ENCODE measurements around the gene CLPTM1.
"Not testable (repeated sequence)": the region's sequence is repeated elsewhere in the genome, so short reads cannot be mapped to it uniquely, and the experiment has no call there.

CLPTM1 gene

GRCh38 chr19:44969437-44969836 is 14.3 kb downstream of the CLPTM1 start:
- no peaks in the 10 kb centered on the region for H3K4me1 ChIP-seq (ENCODE audit: control insufficient read depth in 2 of 2, insufficient read depth in 1 of 2, low read depth in 1 of 2, low read length in 2 of 2)
- no peak overlapping the region for H3K4me2 ChIP-seq (ENCODE audit: insufficient read depth, low read length, poor library complexity, severe bottlenecking)
- H2BK120ac ChIP-seq (ENCODE audit: low read depth, low read length), result no peak overlapping the region
- no peak overlapping the region for H3K4me3 ChIP-seq (ENCODE audit: low read length in 2 of 2)
- H2AFZ ChIP-seq (ENCODE audit: low read length), result no peak overlapping the region
- H3K79me1 ChIP-seq (ENCODE audit: low read depth, low read length), result no peaks in the 10 kb centered on the region
- no peak overlapping the region for H2BK12ac ChIP-seq (ENCODE audit: low read length)
- H3K18ac ChIP-seq (ENCODE audit: low read length), result no peak overlapping the region
- H4K91ac ChIP-seq (ENCODE audit: low read depth, low read length, poor library complexity), result no peak overlapping the region
- H3K9me3 ChIP-seq (replicated peaks in 1 of 2; ENCODE audit: control insufficient read depth in 2 of 2, insufficient read depth in 1 of 2, low read depth in 1 of 2, low read length in 2 of 2), result no peaks in the 10 kb centered on the region
- no peak overlapping the region for H2AK5ac ChIP-seq (ENCODE audit: low read depth, low read length)
- H3K14ac ChIP-seq (ENCODE audit: low read length), result no peak overlapping the region
- no peak overlapping the region for H3K4ac ChIP-seq (ENCODE audit: low read length)
- WGBS, 2 donors (ENCODE audit: extremely low coverage in 2 of 2, insufficient read length in 2 of 2, insufficient replicate concordance in 1 of 2), result no CpG with 5 or more reads among the region's 5 CpGs
- H3K27me3 ChIP-seq (ENCODE audit: control insufficient read depth in 3 of 3, insufficient read depth in 3 of 3, low read depth in 1 of 3, low read length in 3 of 3), result no peaks in the 10 kb centered on the region
- no peak overlapping the region for H4K8ac ChIP-seq (ENCODE audit: low read depth, low read length)
- H2BK5ac ChIP-seq (ENCODE audit: low read length), result no peak overlapping the region
- H2BK15ac ChIP-seq (ENCODE audit: low read length), result no peak overlapping the region
- H3K23ac ChIP-seq (ENCODE audit: low read depth, low read length, poor library complexity), result no peak overlapping the region
- no peak overlapping the region for H3K27ac ChIP-seq (replicated peaks; ENCODE audit: low read length)
- no peak overlapping the region for H3K9ac ChIP-seq (ENCODE audit: low read depth, low read length, poor library complexity)
- DNase-seq (ENCODE audit: low spot score), result no peak
- peaks cover 18 to 58% of the 10 kb centered on the region in 2 donors for H3K36me3 ChIP-seq (replicated peaks in 1 of 2; ENCODE audit: control insufficient read depth in 2 of 2, insufficient read depth in 2 of 2, low read length in 2 of 2)

GRCh38 chr19:44971451-44971850 is 16.3 kb downstream of the CLPTM1 start:
- H3K36me3 ChIP-seq (replicated peaks in 1 of 2; ENCODE audit: control insufficient read depth in 2 of 2, insufficient read depth in 2 of 2, low read length in 2 of 2), result peaks cover 25 to 68% of the 10 kb centered on the region in 2 donors
- not testable (repeated sequence) for H3K4ac ChIP-seq (ENCODE audit: low read length); H4K8ac ChIP-seq (ENCODE audit: low read depth, low read length); H2BK120ac ChIP-seq (ENCODE audit: low read depth, low read length); H3K27me3 ChIP-seq (ENCODE audit: control insufficient read depth in 3 of 3, insufficient read depth in 3 of 3, low read depth in 1 of 3, low read length in 3 of 3); H2AK5ac ChIP-seq (ENCODE audit: low read depth, low read length); H2BK15ac ChIP-seq (ENCODE audit: low read length); H3K79me1 ChIP-seq (ENCODE audit: low read depth, low read length); H2BK12ac ChIP-seq (ENCODE audit: low read length); H3K4me1 ChIP-seq (ENCODE audit: control insufficient read depth in 2 of 2, insufficient read depth in 1 of 2, low read depth in 1 of 2, low read length in 2 of 2); DNase-seq (ENCODE audit: low spot score); H3K9me3 ChIP-seq (replicated peaks in 1 of 2; ENCODE audit: control insufficient read depth in 2 of 2, insufficient read depth in 1 of 2, low read depth in 1 of 2, low read length in 2 of 2); H3K14ac ChIP-seq (ENCODE audit: low read length); H4K91ac ChIP-seq (ENCODE audit: low read depth, low read length, poor library complexity); H3K18ac ChIP-seq (ENCODE audit: low read length); H3K4me2 ChIP-seq (ENCODE audit: insufficient read depth, low read length, poor library complexity, severe bottlenecking); H3K27ac ChIP-seq (replicated peaks; ENCODE audit: low read length); H3K4me3 ChIP-seq (ENCODE audit: low read length in 2 of 2); H3K23ac ChIP-seq (ENCODE audit: low read depth, low read length, poor library complexity); H2AFZ ChIP-seq (ENCODE audit: low read length); H3K9ac ChIP-seq (ENCODE audit: low read depth, low read length, poor library complexity); H2BK5ac ChIP-seq (ENCODE audit: low read length)
- no CpG with 5 or more reads among the region's 6 CpGs for WGBS, 2 donors (ENCODE audit: extremely low coverage in 2 of 2, insufficient read length in 2 of 2, insufficient replicate concordance in 1 of 2)

DNA sequence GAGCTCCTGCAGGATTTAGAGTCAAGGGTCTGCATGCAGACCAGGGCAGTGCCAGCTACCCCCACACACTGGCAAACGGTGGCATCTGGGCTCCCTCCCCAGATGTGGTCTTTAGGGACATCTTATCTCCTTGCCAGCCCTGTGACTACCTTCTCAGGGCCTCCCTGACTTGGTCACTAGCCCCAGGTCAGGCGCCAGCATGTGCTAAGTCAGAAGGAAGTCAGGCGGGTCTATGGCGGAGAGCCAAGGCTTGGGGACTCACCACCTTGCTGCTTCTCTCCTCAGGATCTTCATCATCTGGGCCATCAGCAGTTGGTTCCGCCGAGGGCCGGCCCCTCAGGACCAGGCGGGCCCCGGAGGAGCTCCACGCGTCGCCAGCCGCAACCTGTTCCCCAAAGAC is 17.6 kb downstream of the CLPTM1 start:
- H4K91ac ChIP-seq (ENCODE audit: low read depth, low read length, poor library complexity), result no peak overlapping the region
- no peaks in the 10 kb centered on the region for H3K27me3 ChIP-seq (ENCODE audit: control insufficient read depth in 3 of 3, insufficient read depth in 3 of 3, low read depth in 1 of 3, low read length in 3 of 3)
- H3K79me1 ChIP-seq (ENCODE audit: low read depth, low read length), result no peaks in the 10 kb centered on the region
- no peak overlapping the region for H2BK15ac ChIP-seq (ENCODE audit: low read length)
- no peak overlapping the region for H2BK12ac ChIP-seq (ENCODE audit: low read length)
- no peaks in the 10 kb centered on the region for H3K9me3 ChIP-seq (replicated peaks in 1 of 2; ENCODE audit: control insufficient read depth in 2 of 2, insufficient read depth in 1 of 2, low read depth in 1 of 2, low read length in 2 of 2)
- H4K8ac ChIP-seq (ENCODE audit: low read depth, low read length), result no peak overlapping the region
- no peaks in the 10 kb centered on the region for H3K4me1 ChIP-seq (ENCODE audit: control insufficient read depth in 2 of 2, insufficient read depth in 1 of 2, low read depth in 1 of 2, low read length in 2 of 2)
- no peak overlapping the region for H3K4me2 ChIP-seq (ENCODE audit: insufficient read depth, low read length, poor library complexity, severe bottlenecking)
- no peak overlapping the region for H3K9ac ChIP-seq (ENCODE audit: low read depth, low read length, poor library complexity)
- H2AK5ac ChIP-seq (ENCODE audit: low read depth, low read length), result no peak overlapping the region
- no peak overlapping the region for H2AFZ ChIP-seq (ENCODE audit: low read length)
- peaks cover 36 to 72% of the 10 kb centered on the region in 2 donors for H3K36me3 ChIP-seq (replicated peaks in 1 of 2; ENCODE audit: control insufficient read depth in 2 of 2, insufficient read depth in 2 of 2, low read length in 2 of 2)
- no peak overlapping the region for H3K23ac ChIP-seq (ENCODE audit: low read depth, low read length, poor library complexity)
- H3K14ac ChIP-seq (ENCODE audit: low read length), result no peak overlapping the region
- no CpG with 5 or more reads among the region's 13 CpGs for WGBS, 2 donors (ENCODE audit: extremely low coverage in 2 of 2, insufficient read length in 2 of 2, insufficient replicate concordance in 1 of 2)
- H3K4ac ChIP-seq (ENCODE audit: low read length), result no peak overlapping the region
- H3K18ac ChIP-seq (ENCODE audit: low read length), result no peak overlapping the region
- no peak overlapping the region for H2BK5ac ChIP-seq (ENCODE audit: low read length)
- no peak for DNase-seq (ENCODE audit: low spot score)
- no peak overlapping the region for H3K27ac ChIP-seq (replicated peaks; ENCODE audit: low read length)
- no peak overlapping the region for H2BK120ac ChIP-seq (ENCODE audit: low read depth, low read length)
- H3K4me3 ChIP-seq (ENCODE audit: low read length in 2 of 2), result no peak overlapping the region

DNA sequence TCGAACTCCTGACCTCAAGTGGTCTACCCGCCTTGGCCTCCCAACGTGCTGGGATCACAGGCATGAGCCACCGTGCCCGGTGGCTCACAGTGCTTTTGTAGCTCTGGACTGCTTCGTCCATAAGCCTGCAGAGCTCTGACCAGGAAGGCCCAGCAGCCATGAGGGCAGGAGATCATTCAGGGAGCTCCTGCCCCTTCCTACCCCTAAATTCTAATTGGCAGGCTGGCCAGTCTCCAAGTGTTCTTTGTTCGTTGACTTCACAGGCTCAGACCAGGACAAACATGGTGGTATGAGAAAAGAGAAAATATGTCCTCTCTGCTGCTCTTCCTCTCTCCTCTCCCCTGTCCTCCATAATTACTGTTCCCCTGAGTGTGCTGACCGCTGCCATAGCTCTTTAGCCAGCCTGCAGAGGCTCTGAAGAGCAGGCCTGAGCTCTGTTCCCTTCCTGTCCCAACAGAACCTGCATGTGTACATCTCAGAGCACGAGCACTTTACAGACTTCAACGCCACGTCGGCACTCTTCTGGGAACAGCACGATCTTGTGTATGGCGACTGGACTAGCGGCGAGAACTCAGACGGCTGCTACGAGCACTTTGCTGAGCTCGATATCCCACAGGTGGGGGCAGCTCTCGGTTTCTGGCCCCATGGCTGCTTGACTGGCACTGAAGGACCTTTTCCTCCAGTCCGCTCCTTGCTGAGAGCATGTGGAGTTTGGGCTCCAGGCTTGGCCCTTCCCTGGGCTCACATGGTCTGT is 19.0 kb downstream of the CLPTM1 start:
- no peak overlapping the region for H4K91ac ChIP-seq (ENCODE audit: low read depth, low read length, poor library complexity)
- H3K36me3 ChIP-seq (replicated peaks in 1 of 2; ENCODE audit: control insufficient read depth in 2 of 2, insufficient read depth in 2 of 2, low read length in 2 of 2), result peaks cover 40 to 72% of the 10 kb centered on the region in 2 donors
- DNase-seq (ENCODE audit: low spot score), result no peak
- no peak overlapping the region for H3K9ac ChIP-seq (ENCODE audit: low read depth, low read length, poor library complexity)
- H3K4ac ChIP-seq (ENCODE audit: low read length), result no peak overlapping the region
- no peaks in the 10 kb centered on the region for H3K9me3 ChIP-seq (replicated peaks in 1 of 2; ENCODE audit: control insufficient read depth in 2 of 2, insufficient read depth in 1 of 2, low read depth in 1 of 2, low read length in 2 of 2)
- no peaks in the 10 kb centered on the region for H3K79me1 ChIP-seq (ENCODE audit: low read depth, low read length)
- H2AFZ ChIP-seq (ENCODE audit: low read length), result no peak overlapping the region
- no peak overlapping the region for H3K18ac ChIP-seq (ENCODE audit: low read length)
- H3K4me1 ChIP-seq (ENCODE audit: control insufficient read depth in 2 of 2, insufficient read depth in 1 of 2, low read depth in 1 of 2, low read length in 2 of 2), result no peaks in the 10 kb centered on the region
- H4K8ac ChIP-seq (ENCODE audit: low read depth, low read length), result no peak overlapping the region
- no peak overlapping the region for H2AK5ac ChIP-seq (ENCODE audit: low read depth, low read length)
- H2BK5ac ChIP-seq (ENCODE audit: low read length), result no peak overlapping the region
- no peak overlapping the region for H2BK12ac ChIP-seq (ENCODE audit: low read length)
- WGBS, 2 donors (ENCODE audit: extremely low coverage in 2 of 2, insufficient read length in 2 of 2, insufficient replicate concordance in 1 of 2), result no CpG with 5 or more reads among the region's 21 CpGs
- H2BK15ac ChIP-seq (ENCODE audit: low read length), result no peak overlapping the region
- H3K27ac ChIP-seq (replicated peaks; ENCODE audit: low read length), result no peak overlapping the region
- H3K4me3 ChIP-seq (ENCODE audit: low read length in 2 of 2), result no peak overlapping the region
- H3K23ac ChIP-seq (ENCODE audit: low read depth, low read length, poor library complexity), result no peak overlapping the region
- H3K4me2 ChIP-seq (ENCODE audit: insufficient read depth, low read length, poor library complexity, severe bottlenecking), result no peak overlapping the region
- no peaks in the 10 kb centered on the region for H3K27me3 ChIP-seq (ENCODE audit: control insufficient read depth in 3 of 3, insufficient read depth in 3 of 3, low read depth in 1 of 3, low read length in 3 of 3)
- no peak overlapping the region for H2BK120ac ChIP-seq (ENCODE audit: low read depth, low read length)
- H3K14ac ChIP-seq (ENCODE audit: low read length), result no peak overlapping the region

Measured in neuronal stem cell (in vitro differentiated cells).